Measurements from ENCODE around the gene WDR36. TPM values are rescaled to one million over a fixed set of nuclear protein-coding genes. Genes with fewer than 3 reads are reported as not detected.

WDR36 gene
- total and polyA plus RNA-seq, 2 donors: 11.8 to 30.1 TPM

- Histone ChIP-seq H3K27me3 (ENCODE audit: control insufficient read depth in 2 of 2, insufficient read depth in 1 of 2, low read length in 1 of 2) (peaks cover 0 to 17% of the 10 kb centered on the region in 2 donors), H3K36me3 (ENCODE audit: control insufficient read depth in 2 of 2, insufficient read depth in 2 of 2, low read length in 1 of 2) (no peaks in the 10 kb centered on the region), H3K4me1 (ENCODE audit: control insufficient read depth in 2 of 2, insufficient read depth in 2 of 2, low read length in 2 of 2) (no peaks in the 10 kb centered on the region), H3K4me3 (ENCODE audit: low read length in 2 of 2) (no peak overlapping the region), H3K27ac (ENCODE audit: low read depth in 1 of 2, low read length in 1 of 2) (no peak overlapping the region), H3K9me3 (ENCODE audit: control insufficient read depth in 2 of 2, insufficient read depth in 1 of 2, low read length in 1 of 2) (no peaks in the 10 kb centered on the region)
- 96% methylated on average over 1 of the region's 1 CpG for WGBS
- DNase-seq (ENCODE audit: low read depth in 6 of 9, low spot score in 9 of 9): no peak
These were observed 12.3 kb upstream of the WDR36 start for GRCh38 chr5:111079846-111080245.

GRCh38 chr5:111083323-111083722 is 8.8 kb upstream of the WDR36 start:
- Histone ChIP-seq H3K27ac (ENCODE audit: low read depth in 1 of 2, low read length in 1 of 2) (no peak overlapping the region), H3K36me3 (ENCODE audit: control insufficient read depth in 2 of 2, insufficient read depth in 2 of 2, low read length in 1 of 2) (no peaks in the 10 kb centered on the region), H3K4me3 (ENCODE audit: low read length in 2 of 2) (no peak overlapping the region), H3K27me3 (ENCODE audit: control insufficient read depth in 2 of 2, insufficient read depth in 1 of 2, low read length in 1 of 2) (peaks cover 0 to 3% of the 10 kb centered on the region in 2 donors), H3K4me1 (ENCODE audit: control insufficient read depth in 2 of 2, insufficient read depth in 2 of 2, low read length in 2 of 2) (no peaks in the 10 kb centered on the region), H3K9me3 (ENCODE audit: control insufficient read depth in 2 of 2, insufficient read depth in 1 of 2, low read length in 1 of 2) (no peaks in the 10 kb centered on the region)
- DNase-seq (ENCODE audit: low read depth in 6 of 9, low spot score in 9 of 9): no peak
- WGBS: 24% methylated on average over 7 of the region's 7 CpGs

- H3K27me3 ChIP-seq (ENCODE audit: control insufficient read depth in 2 of 2, insufficient read depth in 1 of 2, low read length in 1 of 2): no peaks in the 10 kb centered on the region
- no peak for DNase-seq (ENCODE audit: low read depth in 6 of 9, low spot score in 9 of 9)
- H3K4me3 ChIP-seq (ENCODE audit: low read length in 2 of 2): no peak overlapping the region
- H3K9me3 ChIP-seq (ENCODE audit: control insufficient read depth in 2 of 2, insufficient read depth in 1 of 2, low read length in 1 of 2): peaks cover 0 to 5% of the 10 kb centered on the region in 2 donors
- peaks cover 3 to 5% of the 10 kb centered on the region in 2 donors for H3K4me1 ChIP-seq (ENCODE audit: control insufficient read depth in 2 of 2, insufficient read depth in 2 of 2, low read length in 2 of 2)
- H3K36me3 ChIP-seq (ENCODE audit: control insufficient read depth in 2 of 2, insufficient read depth in 2 of 2, low read length in 1 of 2): peaks cover 9 to 25% of the 10 kb centered on the region in 2 donors
- WGBS: 99% methylated on average over 1 of the region's 1 CpG
- H3K27ac ChIP-seq (ENCODE audit: low read depth in 1 of 2, low read length in 1 of 2): no peak overlapping the region
These were observed 3.8 kb downstream of the WDR36 start for GRCh38 chr5:111095982-111096381.

GRCh38 chr5:111099058-111099778 is 7.1 kb downstream of the WDR36 start:
- H3K9me3 ChIP-seq (ENCODE audit: control insufficient read depth in 2 of 2, insufficient read depth in 1 of 2, low read length in 1 of 2): no peaks in the 10 kb centered on the region
- H3K4me1 ChIP-seq (ENCODE audit: control insufficient read depth in 2 of 2, insufficient read depth in 2 of 2, low read length in 2 of 2): no peaks in the 10 kb centered on the region
- peaks cover 13 to 41% of the 10 kb centered on the region in 2 donors for H3K36me3 ChIP-seq (ENCODE audit: control insufficient read depth in 2 of 2, insufficient read depth in 2 of 2, low read length in 1 of 2)
- H3K27me3 ChIP-seq (ENCODE audit: control insufficient read depth in 2 of 2, insufficient read depth in 1 of 2, low read length in 1 of 2): no peaks in the 10 kb centered on the region
- WGBS: 100% methylated on average over 1 of the region's 1 CpG
- no peak overlapping the region for H3K27ac ChIP-seq (ENCODE audit: low read depth in 1 of 2, low read length in 1 of 2)
- no peak for DNase-seq (ENCODE audit: low read depth in 6 of 9, low spot score in 9 of 9)
- H3K4me3 ChIP-seq (ENCODE audit: low read length in 2 of 2): no peak overlapping the region

GRCh38 chr5:111106320-111106948 is 14.3 kb downstream of the WDR36 start:
- H3K4me3 ChIP-seq (ENCODE audit: low read length in 2 of 2): no peak overlapping the region
- no peak for DNase-seq (ENCODE audit: low read depth in 6 of 9, low spot score in 9 of 9)
- H3K27ac ChIP-seq (ENCODE audit: low read depth in 1 of 2, low read length in 1 of 2): no peak overlapping the region
- H3K9me3 ChIP-seq (ENCODE audit: control insufficient read depth in 2 of 2, insufficient read depth in 1 of 2, low read length in 1 of 2): no peaks in the 10 kb centered on the region
- no peaks in the 10 kb centered on the region for H3K4me1 ChIP-seq (ENCODE audit: control insufficient read depth in 2 of 2, insufficient read depth in 2 of 2, low read length in 2 of 2)
- WGBS: 99% methylated on average over 2 of the region's 2 CpGs
- no peaks in the 10 kb centered on the region for H3K27me3 ChIP-seq (ENCODE audit: control insufficient read depth in 2 of 2, insufficient read depth in 1 of 2, low read length in 1 of 2)
- H3K36me3 ChIP-seq (ENCODE audit: control insufficient read depth in 2 of 2, insufficient read depth in 2 of 2, low read length in 1 of 2): peaks cover 6 to 56% of the 10 kb centered on the region in 2 donors

GRCh38 chr5:111107371-111107770 is 15.2 kb downstream of the WDR36 start:
- Histone ChIP-seq H3K4me1 (ENCODE audit: control insufficient read depth in 2 of 2, insufficient read depth in 2 of 2, low read length in 2 of 2) (no peaks in the 10 kb centered on the region), H3K9me3 (ENCODE audit: control insufficient read depth in 2 of 2, insufficient read depth in 1 of 2, low read length in 1 of 2) (no peaks in the 10 kb centered on the region), H3K4me3 (ENCODE audit: low read length in 2 of 2) (no peak overlapping the region), H3K27ac (ENCODE audit: low read depth in 1 of 2, low read length in 1 of 2) (no peak overlapping the region), H3K36me3 (ENCODE audit: control insufficient read depth in 2 of 2, insufficient read depth in 2 of 2, low read length in 1 of 2) (peaks cover 6 to 56% of the 10 kb centered on the region in 2 donors), H3K27me3 (ENCODE audit: control insufficient read depth in 2 of 2, insufficient read depth in 1 of 2, low read length in 1 of 2) (no peaks in the 10 kb centered on the region)
- DNase-seq (ENCODE audit: low read depth in 6 of 9, low spot score in 9 of 9): no peak
- 96% methylated on average over 2 of the region's 2 CpGs for WGBS

- 96% methylated on average over 3 of the region's 3 CpGs for WGBS
- no peak overlapping the region for H3K27ac ChIP-seq (ENCODE audit: low read depth in 1 of 2, low read length in 1 of 2)
- H3K4me3 ChIP-seq (ENCODE audit: low read length in 2 of 2): no peak overlapping the region
- H3K9me3 ChIP-seq (ENCODE audit: control insufficient read depth in 2 of 2, insufficient read depth in 1 of 2, low read length in 1 of 2): no peaks in the 10 kb centered on the region
- no peaks in the 10 kb centered on the region for H3K27me3 ChIP-seq (ENCODE audit: control insufficient read depth in 2 of 2, insufficient read depth in 1 of 2, low read length in 1 of 2)
- H3K36me3 ChIP-seq (ENCODE audit: control insufficient read depth in 2 of 2, insufficient read depth in 2 of 2, low read length in 1 of 2): peaks cover 0 to 47% of the 10 kb centered on the region in 2 donors
- H3K4me1 ChIP-seq (ENCODE audit: control insufficient read depth in 2 of 2, insufficient read depth in 2 of 2, low read length in 2 of 2): no peaks in the 10 kb centered on the region
- no peak for DNase-seq (ENCODE audit: low read depth in 6 of 9, low spot score in 9 of 9)
These were observed 19.8 kb downstream of the WDR36 start for GRCh38 chr5:111111956-111112355.

GRCh38 chr5:111113678-111114077 is 21.5 kb downstream of the WDR36 start:
- Histone ChIP-seq H3K9me3 (ENCODE audit: control insufficient read depth in 2 of 2, insufficient read depth in 1 of 2, low read length in 1 of 2) (no peaks in the 10 kb centered on the region), H3K27me3 (ENCODE audit: control insufficient read depth in 2 of 2, insufficient read depth in 1 of 2, low read length in 1 of 2) (no peaks in the 10 kb centered on the region), H3K27ac (ENCODE audit: low read depth in 1 of 2, low read length in 1 of 2) (no peak overlapping the region), H3K36me3 (ENCODE audit: control insufficient read depth in 2 of 2, insufficient read depth in 2 of 2, low read length in 1 of 2) (peaks cover 5 to 38% of the 10 kb centered on the region in 2 donors), H3K4me3 (ENCODE audit: low read length in 2 of 2) (no peak overlapping the region), H3K4me1 (ENCODE audit: control insufficient read depth in 2 of 2, insufficient read depth in 2 of 2, low read length in 2 of 2) (no peaks in the 10 kb centered on the region)
- DNase-seq (ENCODE audit: low read depth in 6 of 9, low spot score in 9 of 9): no peak
- 98% methylated on average over 3 of the region's 3 CpGs for WGBS

GRCh38 chr5:111115229-111115628 is 23.1 kb downstream of the WDR36 start:
- Histone ChIP-seq H3K4me1 (ENCODE audit: control insufficient read depth in 2 of 2, insufficient read depth in 2 of 2, low read length in 2 of 2) (no peaks in the 10 kb centered on the region), H3K27ac (ENCODE audit: low read depth in 1 of 2, low read length in 1 of 2) (no peak overlapping the region), H3K27me3 (ENCODE audit: control insufficient read depth in 2 of 2, insufficient read depth in 1 of 2, low read length in 1 of 2) (no peaks in the 10 kb centered on the region), H3K9me3 (ENCODE audit: control insufficient read depth in 2 of 2, insufficient read depth in 1 of 2, low read length in 1 of 2) (no peaks in the 10 kb centered on the region), H3K36me3 (ENCODE audit: control insufficient read depth in 2 of 2, insufficient read depth in 2 of 2, low read length in 1 of 2) (peaks cover 5 to 45% of the 10 kb centered on the region in 2 donors), H3K4me3 (ENCODE audit: low read length in 2 of 2) (no peak overlapping the region)
- no peak for DNase-seq (ENCODE audit: low read depth in 6 of 9, low spot score in 9 of 9)
- WGBS: 98% methylated on average over 1 of the region's 1 CpG

Data from thymus (tissue), 11 donors.